ENCODE data around the gene PFKFB4.

- TF ChIP-seq MLLT1 (IDR thresholded peaks at IDR 0.05): no peak
- TF ChIP-seq ZFP91 (CRISPR knock-in tag; IDR thresholded peaks at IDR 0.05): no peak
- TF ChIP-seq CTCF (IDR thresholded peaks at IDR 0.05 in 2 of 3, conservative IDR thresholded peaks at IDR 0.05 in 1 of 3; ENCODE audit: insufficient read depth in 2 of 3, low read depth in 1 of 3, low read length in 3 of 3): no peak
- TF ChIP-seq FOXJ3 (CRISPR knock-in tag; IDR thresholded peaks at IDR 0.05): no peak
- no peak for TF ChIP-seq L3MBTL2 (IDR thresholded peaks at IDR 0.05)
- no peak for TF ChIP-seq USF1 (CRISPR knock-in tag; IDR thresholded peaks at IDR 0.05)
Observed at GRCh38 chr3:48476426-48477053, 80.1 kb downstream of the PFKFB4 start.

All from K562 (cell line).